Adrenal gland (tissue), 5 donors: ENCODE measurements around the gene FZR1.

ENCODE experiments used
- CTCF ChIP-seq, 6 experiments: fragments of 450-650 bp in 4 of 6; fragments of 200-600 bp in 2 of 6; sonication (generic) in 1 of 6; IDR thresholded peaks; 1 replicate in 5 of 6; 2 replicates in 1 of 6; pipeline versions ENCODE4 v1.5.1 to v1.8.0; 2016 to 2021; ENCODE audit warnings: antibody characterized with exemption in 6 of 6, mild to moderate bottlenecking in 2 of 6, moderate library complexity in 1 of 6
- POLR2A ChIP-seq, 2 donors: fragments of 450-650 bp; IDR thresholded peaks; one replicate each; pipeline ENCODE4 v1.6.1; 2017; ENCODE audit warnings: antibody characterized with exemption in 2 of 2, mild to moderate bottlenecking in 2 of 2, moderate library complexity in 1 of 2
- donor health status: DM: no; HTN: no; CAD: no.

DNA sequence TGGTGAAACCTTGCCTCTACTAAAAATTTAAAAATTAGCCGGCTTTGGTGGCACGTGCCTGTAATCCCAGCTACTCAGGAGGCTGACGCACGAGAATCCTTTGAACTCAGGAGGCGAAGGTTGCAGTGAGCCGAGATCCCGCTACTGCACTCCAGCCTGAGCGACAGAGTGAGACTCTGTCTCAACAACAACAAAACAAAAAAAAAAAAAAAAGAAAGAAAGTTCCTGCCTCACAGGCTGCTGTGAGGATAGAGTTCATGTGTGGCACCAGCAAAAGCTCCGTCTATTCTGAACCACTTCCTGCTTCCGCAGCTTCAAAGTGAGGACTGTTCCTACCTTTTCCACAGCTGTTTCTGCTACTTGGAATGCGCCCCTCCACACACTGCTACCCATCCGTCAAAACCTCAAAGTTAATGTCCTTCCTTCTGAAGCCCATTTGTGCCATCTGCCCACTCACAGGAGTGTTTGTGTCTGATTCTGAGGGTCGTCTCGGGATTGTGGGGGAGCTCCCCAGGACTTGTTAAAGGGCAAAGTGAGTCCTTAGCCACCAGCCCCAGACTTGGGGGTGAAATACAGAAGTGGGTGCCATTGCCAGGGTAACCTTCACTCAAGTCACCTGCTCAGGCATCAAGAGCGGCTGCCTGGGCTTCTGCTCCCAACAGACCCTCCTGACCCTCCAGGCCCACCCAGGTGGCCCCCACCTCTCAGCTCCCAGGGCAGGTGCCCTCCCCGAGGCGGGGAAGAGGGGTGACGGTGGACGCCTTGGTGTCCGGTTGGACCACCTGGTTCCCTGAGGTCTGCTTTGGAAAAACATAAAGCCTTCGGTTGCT lies 48.4 kb downstream of the FZR1 start:
- TF ChIP-seq CTCF (IDR thresholded peaks at IDR 0.05), result no peak
- no peak for TF ChIP-seq POLR2A (IDR thresholded peaks at IDR 0.05)
